Measurements from ENCODE around the gene KRTAP10-8. TPM values are rescaled to one million over a fixed set of nuclear protein-coding genes. Genes with fewer than 3 reads are reported as not detected.

The KRTAP10-8 gene
- total RNA-seq, 1 experiment from 2014 or later = not detected

DNA sequence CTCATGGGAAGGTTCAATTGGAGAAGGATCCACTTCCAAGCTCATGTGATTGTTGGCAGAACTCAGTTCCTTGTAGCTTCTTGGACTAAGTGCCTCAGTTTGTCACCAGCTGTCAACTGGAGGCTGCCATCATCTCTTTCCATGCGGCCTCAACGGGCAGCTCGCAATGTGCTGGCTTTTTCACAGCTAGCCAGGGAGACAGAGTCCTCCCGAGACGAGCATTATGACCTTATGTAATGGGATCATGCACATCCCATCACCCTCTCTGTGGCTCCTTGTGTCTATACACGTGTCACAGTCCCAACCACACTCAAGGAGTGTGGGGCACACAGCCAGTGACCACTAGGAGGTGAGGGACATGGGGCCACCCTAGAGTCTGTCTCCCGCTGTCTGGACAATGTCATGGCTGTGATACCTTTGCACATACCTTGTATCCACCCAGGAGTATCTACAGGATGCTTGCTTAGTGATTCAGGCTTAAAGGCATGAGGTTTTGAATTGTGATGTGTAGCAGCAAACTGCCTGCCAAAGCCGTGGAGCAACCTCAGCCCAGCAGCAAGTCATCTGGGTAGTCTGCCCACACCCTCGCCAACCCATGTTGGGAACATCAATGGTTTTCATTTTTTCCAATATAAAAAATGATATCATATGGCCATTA is 15.7 kb upstream of the KRTAP10-8 start:
- DNase-seq (ENCODE audit: low read depth, low spot score) (peak; percentile 32), ATAC-seq (peak; percentile 79)
- Histone ChIP-seq H3K36me3 (ENCODE audit: control insufficient read depth, insufficient read depth, low read length) (no peaks in the 10 kb centered on the region), H3K9me3 (ENCODE audit: control insufficient read depth, insufficient read depth, low read depth, low read length) (no peaks in the 10 kb centered on the region), H3K27ac (ENCODE audit: low read length) (no peak overlapping the region), H3K27me3 (ENCODE audit: control insufficient read depth, insufficient read depth, low read length) (no peaks in the 10 kb centered on the region), H3K4me1 (ENCODE audit: control insufficient read depth, insufficient read depth, low read length) (no peaks in the 10 kb centered on the region; the same call in 1 of the 2 replicates), H3K4me3 (ENCODE audit: low read depth in 2 of 2, low read length in 2 of 2) (no peak overlapping the region)
- intact Hi-C loops (cut with micrococcal nuclease; ENCODE audit: unreplicated experiment) = no loop called here
- TF ChIP-seq, protein P1, sequence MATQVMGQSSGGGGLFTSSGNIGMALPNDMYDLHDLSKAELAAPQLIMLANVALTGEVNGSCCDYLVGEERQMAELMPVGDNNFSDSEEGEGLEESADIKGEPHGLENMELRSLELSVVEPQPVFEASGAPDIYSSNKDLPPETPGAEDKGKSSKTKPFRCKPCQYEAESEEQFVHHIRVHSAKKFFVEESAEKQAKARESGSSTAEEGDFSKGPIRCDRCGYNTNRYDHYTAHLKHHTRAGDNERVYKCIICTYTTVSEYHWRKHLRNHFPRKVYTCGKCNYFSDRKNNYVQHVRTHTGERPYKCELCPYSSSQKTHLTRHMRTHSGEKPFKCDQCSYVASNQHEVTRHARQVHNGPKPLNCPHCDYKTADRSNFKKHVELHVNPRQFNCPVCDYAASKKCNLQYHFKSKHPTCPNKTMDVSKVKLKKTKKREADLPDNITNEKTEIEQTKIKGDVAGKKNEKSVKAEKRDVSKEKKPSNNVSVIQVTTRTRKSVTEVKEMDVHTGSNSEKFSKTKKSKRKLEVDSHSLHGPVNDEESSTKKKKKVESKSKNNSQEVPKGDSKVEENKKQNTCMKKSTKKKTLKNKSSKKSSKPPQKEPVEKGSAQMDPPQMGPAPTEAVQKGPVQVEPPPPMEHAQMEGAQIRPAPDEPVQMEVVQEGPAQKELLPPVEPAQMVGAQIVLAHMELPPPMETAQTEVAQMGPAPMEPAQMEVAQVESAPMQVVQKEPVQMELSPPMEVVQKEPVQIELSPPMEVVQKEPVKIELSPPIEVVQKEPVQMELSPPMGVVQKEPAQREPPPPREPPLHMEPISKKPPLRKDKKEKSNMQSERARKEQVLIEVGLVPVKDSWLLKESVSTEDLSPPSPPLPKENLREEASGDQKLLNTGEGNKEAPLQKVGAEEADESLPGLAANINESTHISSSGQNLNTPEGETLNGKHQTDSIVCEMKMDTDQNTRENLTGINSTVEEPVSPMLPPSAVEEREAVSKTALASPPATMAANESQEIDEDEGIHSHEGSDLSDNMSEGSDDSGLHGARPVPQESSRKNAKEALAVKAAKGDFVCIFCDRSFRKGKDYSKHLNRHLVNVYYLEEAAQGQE (IDR thresholded peaks at IDR 0.05; ENCODE audit: insufficient read depth in 1 of 2, low read depth in 2 of 2, low read length in 1 of 2) = no peak
- no peak for TF ChIP-seq SIN3A (IDR thresholded peaks at IDR 0.05; ENCODE audit: borderline replicate concordance, insufficient read depth, low read depth, low read length)
- TF ChIP-seq, protein P2, sequence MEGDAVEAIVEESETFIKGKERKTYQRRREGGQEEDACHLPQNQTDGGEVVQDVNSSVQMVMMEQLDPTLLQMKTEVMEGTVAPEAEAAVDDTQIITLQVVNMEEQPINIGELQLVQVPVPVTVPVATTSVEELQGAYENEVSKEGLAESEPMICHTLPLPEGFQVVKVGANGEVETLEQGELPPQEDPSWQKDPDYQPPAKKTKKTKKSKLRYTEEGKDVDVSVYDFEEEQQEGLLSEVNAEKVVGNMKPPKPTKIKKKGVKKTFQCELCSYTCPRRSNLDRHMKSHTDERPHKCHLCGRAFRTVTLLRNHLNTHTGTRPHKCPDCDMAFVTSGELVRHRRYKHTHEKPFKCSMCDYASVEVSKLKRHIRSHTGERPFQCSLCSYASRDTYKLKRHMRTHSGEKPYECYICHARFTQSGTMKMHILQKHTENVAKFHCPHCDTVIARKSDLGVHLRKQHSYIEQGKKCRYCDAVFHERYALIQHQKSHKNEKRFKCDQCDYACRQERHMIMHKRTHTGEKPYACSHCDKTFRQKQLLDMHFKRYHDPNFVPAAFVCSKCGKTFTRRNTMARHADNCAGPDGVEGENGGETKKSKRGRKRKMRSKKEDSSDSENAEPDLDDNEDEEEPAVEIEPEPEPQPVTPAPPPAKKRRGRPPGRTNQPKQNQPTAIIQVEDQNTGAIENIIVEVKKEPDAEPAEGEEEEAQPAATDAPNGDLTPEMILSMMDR (IDR thresholded peaks at IDR 0.05) = no peak
- no peak for TF ChIP-seq TCF7L2 (IDR thresholded peaks at IDR 0.05; ENCODE audit: low read depth, low read length)
- no peak for TF ChIP-seq POLR2AphosphoS5 (IDR thresholded peaks at IDR 0.05; ENCODE audit: low read depth, low read length)
- in situ Hi-C loops (cut with HindIII; ENCODE audit: low pct_unique_long_range_greater_than_20kb, low sequenced_read_pairs) = no loop called here
- ChIA-PET POLR2A (no interaction called here), CTCF (no interaction called here)
- BruUV-seq (replicated peaks) = no TSS peak

DNA sequence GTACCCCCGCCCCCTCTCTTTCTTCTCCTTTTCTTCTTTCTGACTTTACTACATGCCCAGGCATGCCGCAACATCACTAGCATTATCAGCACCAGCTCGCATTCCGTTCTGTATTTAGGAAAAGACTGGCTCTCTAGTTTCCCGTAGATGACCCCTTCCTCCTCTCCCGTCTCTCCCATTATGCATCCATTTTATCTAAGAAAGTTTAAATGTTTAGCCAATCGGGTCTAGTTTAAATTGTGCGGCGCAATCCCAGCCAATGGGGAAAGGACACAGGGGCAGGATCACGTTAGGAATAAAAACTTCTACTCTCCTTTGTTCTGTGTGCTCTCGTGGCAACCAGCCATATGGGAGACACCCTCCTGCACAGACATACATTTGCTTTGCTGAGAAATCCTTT is 13.8 kb upstream of the KRTAP10-8 start:
- POLR2A ChIA-PET = no interaction called here
- no peak for TF ChIP-seq SIN3A (IDR thresholded peaks at IDR 0.05; ENCODE audit: borderline replicate concordance, insufficient read depth, low read depth, low read length)
- no peak for TF ChIP-seq POLR2AphosphoS5 (IDR thresholded peaks at IDR 0.05; ENCODE audit: low read depth, low read length)
- TF ChIP-seq TCF7L2 (IDR thresholded peaks at IDR 0.05; ENCODE audit: low read depth, low read length) = no peak
- TF ChIP-seq, protein P2 (IDR thresholded peaks at IDR 0.05) = no peak
- TF ChIP-seq, protein P1 (IDR thresholded peaks at IDR 0.05; ENCODE audit: insufficient read depth in 1 of 2, low read depth in 2 of 2, low read length in 1 of 2) = no peak
- Histone ChIP-seq H3K4me1 (ENCODE audit: control insufficient read depth, insufficient read depth, low read length) (no peaks in the 10 kb centered on the region; the same call in none of the 2 replicates), H3K27ac (ENCODE audit: low read length) (no peak overlapping the region), H3K36me3 (ENCODE audit: control insufficient read depth, insufficient read depth, low read length) (no peaks in the 10 kb centered on the region), H3K9me3 (ENCODE audit: control insufficient read depth, insufficient read depth, low read depth, low read length) (no peaks in the 10 kb centered on the region), H3K4me3 (ENCODE audit: low read depth in 2 of 2, low read length in 2 of 2) (no peak overlapping the region), H3K27me3 (ENCODE audit: control insufficient read depth, insufficient read depth, low read length) (no peaks in the 10 kb centered on the region)
- ATAC-seq (no peak), DNase-seq (ENCODE audit: low read depth, low spot score) (no peak)
- CTCF ChIA-PET = no interaction called here
- no TSS peak for BruUV-seq (replicated peaks)
- in situ Hi-C loops (cut with HindIII; ENCODE audit: low pct_unique_long_range_greater_than_20kb, low sequenced_read_pairs) (no loop called here), intact Hi-C loops (cut with micrococcal nuclease; ENCODE audit: unreplicated experiment) (no loop called here)
